Measurements from ENCODE around the gene CHCHD10. TPM values are rescaled to one million over a fixed set of nuclear protein-coding genes. Genes with fewer than 3 reads are reported as not detected.

CHCHD10 gene
- total and polyA plus RNA-seq, 8 donors: 5.8 to 589 (median 126) TPM

GRCh38 chr22:23774114-23774921 lies 6.5 kb upstream of the CHCHD10 start:
- intact Hi-C loops (cut with DNase I; ENCODE audit: low total_unique reads): no loop called here
- Histone ChIP-seq H3K4me3 (no peak overlapping the region), H3K36me3 (no peaks in the 10 kb centered on the region), H3K27ac (peak overlapping the region in 1 of 5 donors; percentile 70), H3K4me1 (peaks cover 27 to 61% (median 49%) of the 10 kb centered on the region in 4 donors), H3K27me3 (peaks cover 0 to 5% (median 0%) of the 10 kb centered on the region in 3 donors), H3K9me3 (no peaks in the 10 kb centered on the region)
- 30 to 45% (median 39%) methylated on average over 9 to 12 of the region's 12 CpGs for WGBS, 5 donors
- DNase-seq: no peak
- TF ChIP-seq POLR2A (IDR thresholded peaks at IDR 0.05): no peak
- no peak for TF ChIP-seq CTCF (IDR thresholded peaks at IDR 0.05)
- no peak for TF ChIP-seq POLR2AphosphoS5 (IDR thresholded peaks at IDR 0.05)
- no peak for TF ChIP-seq EP300 (IDR thresholded peaks at IDR 0.05)

- intact Hi-C loops (cut with DNase I; ENCODE audit: low total_unique reads): no loop called here
- Histone ChIP-seq H3K9me3 (no peaks in the 10 kb centered on the region), H3K36me3 (no peaks in the 10 kb centered on the region), H3K4me1 (peaks cover 31 to 68% (median 55%) of the 10 kb centered on the region in 4 donors), H3K27ac (peak overlapping the region in 2 of 5 donors; percentile 32 to 70), H3K4me3 (peak overlapping the region; percentile 49 to 57 (median 55)), H3K27me3 (peaks cover 0 to 5% (median 0%) of the 10 kb centered on the region in 3 donors)
- 50 to 62% (median 61%) methylated on average over 7 of the region's 7 CpGs for WGBS, 5 donors
- TF ChIP-seq EP300 (IDR thresholded peaks at IDR 0.05): no peak
- no peak for TF ChIP-seq POLR2AphosphoS5 (IDR thresholded peaks at IDR 0.05)
- DNase-seq: no peak
These were observed 5.8 kb upstream of the CHCHD10 start for GRCh38 chr22:23773483-23774113.

- Histone ChIP-seq H3K27me3 (peaks cover 0 to 5% (median 0%) of the 10 kb centered on the region in 3 donors), H3K4me1 (peaks cover 38 to 69% (median 62%) of the 10 kb centered on the region in 4 donors), H3K27ac (peak within 1 kb of the TSS in 4 of 5 donors; percentile 32 to 70 (median 50)), H3K36me3 (no peaks in the 10 kb centered on the region), H3K4me3 (peak within 1 kb of the TSS; percentile 49 to 57 (median 55)), H3K9me3 (no peaks in the 10 kb centered on the region)
- intact Hi-C loops (cut with DNase I; ENCODE audit: low total_unique reads): no loop called here
- no peak for TF ChIP-seq CTCF (IDR thresholded peaks at IDR 0.05)
- TF ChIP-seq EP300 (IDR thresholded peaks at IDR 0.05): no peak
- TF ChIP-seq POLR2A (IDR thresholded peaks at IDR 0.05): no peak
- TF ChIP-seq POLR2AphosphoS5 (IDR thresholded peaks at IDR 0.05): no peak
- 3 to 13% (median 6%) methylated on average over 26 to 79 of the region's 79 CpGs for WGBS, 5 donors
- DNase-seq: peak; percentile 67 to 86
These were observed 5.1 kb upstream of the CHCHD10 start, which contains the start of gene MMP11 for GRCh38 chr22:23772649-23773473. MMP11 (plus strand) TSS chr22:23772849; CDS start chr22:23772871, 22 bp downstream.

- Histone ChIP-seq H3K27me3 (peaks cover 0 to 5% (median 0%) of the 10 kb centered on the region in 3 donors), H3K36me3 (no peaks in the 10 kb centered on the region), H3K4me3 (peak overlapping the region; percentile 49 to 57 (median 55)), H3K27ac (peak overlapping the region in 3 of 5 donors; percentile 42 to 70 (median 59)), H3K4me1 (peaks cover 42 to 70% (median 64%) of the 10 kb centered on the region in 4 donors), H3K9me3 (no peaks in the 10 kb centered on the region)
- WGBS, 5 donors: 10 to 13% (median 12%) methylated on average over 6 of the region's 6 CpGs
- TF ChIP-seq EP300 (IDR thresholded peaks at IDR 0.05) (no peak), POLR2A (IDR thresholded peaks at IDR 0.05) (no peak), POLR2AphosphoS5 (IDR thresholded peaks at IDR 0.05) (no peak), CTCF (IDR thresholded peaks at IDR 0.05) (no peak)
- DNase-seq: no peak
- intact Hi-C loops (cut with DNase I; ENCODE audit: low total_unique reads): no loop called here
These were observed 4.5 kb upstream of the CHCHD10 start for GRCh38 chr22:23772315-23772648.
